HepG2 (cell line): Measurements from ENCODE around the gene BMI1. TPM values are rescaled to one million over a fixed set of nuclear protein-coding genes. Genes with fewer than 3 reads are reported as not detected.

ENCODE experiments used
- PATZ1 ChIP-seq: sonication (generic); formaldehyde crosslinking; IDR thresholded peaks from 2 replicates; pipeline ENCODE4 v1.4.0; 2020; ENCODE audit warnings: missing genetic modification reagents
- POLR2A ChIP-seq, 2 experiments: IDR thresholded peaks; 2 replicates each; pipeline ENCODE4 v1.6.1; 2011; ENCODE audit warnings: low read depth in 2 of 2, low read length in 2 of 2, mild to moderate bottlenecking in 1 of 2, moderate library complexity in 1 of 2; ENCODE audit not compliant: insufficient read depth in 1 of 2
- POLR2AphosphoS5 ChIP-seq: IDR thresholded peaks from 2 replicates; pipeline ENCODE4 v1.6.1; 2012; ENCODE audit warnings: low read depth, low read length
- RBM39 ChIP-seq: fragments of 200-400 bp; formaldehyde crosslinking; IDR thresholded peaks from one replicate; pipeline ENCODE4 v1.6.1; 2018; ENCODE audit warnings: antibody characterized with exemption, mild to moderate bottlenecking, low read depth, low read length; ENCODE audit not compliant: poor library complexity, severe bottlenecking
- SAP130 ChIP-seq: IDR thresholded peaks from 2 replicates; pipeline ENCODE4 v1.6.1; 2016; ENCODE audit warnings: low read depth
- TAF1 ChIP-seq: sonication (generic); formaldehyde crosslinking; IDR thresholded peaks from 2 replicates; pipeline ENCODE4 v1.4.0; 2020; ENCODE audit warnings: missing genetic modification reagents
- ZNF414 ChIP-seq: sonication (generic); formaldehyde crosslinking; IDR thresholded peaks from 2 replicates; pipeline ENCODE4 v1.5.0; 2020; ENCODE audit warnings: missing genetic modification reagents
- ZNF770 ChIP-seq: sonication (generic); formaldehyde crosslinking; IDR thresholded peaks from 2 replicates; pipeline ENCODE4 v1.5.0; 2020; ENCODE audit warnings: mild to moderate bottlenecking, missing genetic modification reagents
- ZNF883 ChIP-seq: sonication (generic); formaldehyde crosslinking; IDR thresholded peaks from 2 replicates; pipeline ENCODE4 v1.5.1; 2020; ENCODE audit warnings: mild to moderate bottlenecking, missing genetic modification reagents; ENCODE audit errors: not compliant biosample characterization
- polyA plus RNA-seq, 8 experiments: library from polyadenylated mRNA; depleted of rRNA in 3 of 8; stranded (reverse) in 7 of 8; unstranded in 1 of 8; fragments of >200 nt; fragmentation: Illumina TruSeq in 4 of 8; extraction: Trizol in 4 of 8; gene quantifications; 2 replicates each; pipeline versions ENCODE4 v1.2.1 to v1.2.3, GENCODE V29; 2011 to 2016; ENCODE audit warnings: low read depth in 4 of 8, missing spikeins in 1 of 8, mixed read lengths in 1 of 8; ENCODE audit not compliant: insufficient read depth in 1 of 8
- total RNA-seq, 5 experiments: library from RNA; depleted of rRNA; stranded (reverse); fragments of >200 nt; fragmentation: Illumina TruSeq; extraction: Trizol; gene quantifications; 2 replicates each; pipeline ENCODE4 v1.2.3, GENCODE V29; 2016; ENCODE audit warnings: low read depth in 1 of 5
- TF ChIP-seq, protein P1 (sequence below): sonication (generic); formaldehyde crosslinking; IDR thresholded peaks from 2 replicates; pipeline ENCODE4 v1.5.0; 2020; ENCODE audit warnings: mild to moderate bottlenecking, missing genetic modification reagents, borderline replicate concordance

BMI1 gene
- total and polyA plus RNA-seq, 2 of the 13 experiments (the other 11 are each of a cell fraction or from before 2014, with no cell fraction given), result 30.5 to 44.0 TPM

DNA sequence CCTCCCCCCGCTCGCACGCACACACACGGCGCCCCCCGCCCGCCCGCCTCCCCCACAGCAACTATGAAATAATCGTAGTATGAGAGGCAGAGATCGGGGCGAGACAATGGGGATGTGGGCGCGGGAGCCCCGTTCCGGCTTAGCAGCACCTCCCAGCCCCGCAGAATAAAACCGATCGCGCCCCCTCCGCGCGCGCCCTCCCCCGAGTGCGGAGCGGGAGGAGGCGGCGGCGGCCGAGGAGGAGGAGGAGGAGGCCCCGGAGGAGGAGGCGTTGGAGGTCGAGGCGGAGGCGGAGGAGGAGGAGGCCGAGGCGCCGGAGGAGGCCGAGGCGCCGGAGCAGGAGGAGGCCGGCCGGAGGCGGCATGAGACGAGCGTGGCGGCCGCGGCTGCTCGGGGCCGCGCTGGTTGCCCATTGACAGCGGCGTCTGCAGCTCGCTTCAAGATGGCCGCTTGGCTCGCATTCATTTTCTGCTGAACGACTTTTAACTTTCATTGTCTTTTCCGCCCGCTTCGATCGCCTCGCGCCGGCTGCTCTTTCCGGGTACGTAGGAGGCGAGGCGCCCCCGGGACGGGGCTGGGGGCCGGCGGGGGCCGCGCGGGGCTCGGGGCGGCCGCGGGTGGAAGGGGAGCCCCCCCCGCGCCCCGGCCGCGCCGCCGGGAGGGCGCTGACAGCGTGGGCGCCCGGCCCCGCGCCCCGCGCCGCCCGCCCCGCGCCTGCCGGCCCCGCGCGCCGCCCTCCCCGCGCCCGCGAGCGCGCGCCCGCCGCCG, 441 bp downstream of the BMI1 start (continued):
- TF ChIP-seq ZNF883 (CRISPR knock-in tag) (no peak), SAP130 (peak; percentile 49; the same call in 1 of the 2 replicates), PATZ1 (CRISPR knock-in tag) (peak; percentile 78), ZNF770 (CRISPR knock-in tag) (peak; percentile 95), POLR2AphosphoS5 (0 out of 2 replicates have a peak, but pooled peaks have one; percentile 18), TAF1 (CRISPR knock-in tag) (peak; percentile 56; the same call in 1 of the 2 replicates), ZNF414 (CRISPR knock-in tag) (0 out of 2 replicates have a peak, but pooled peaks have one; percentile 36), RBM39 (peak; percentile 77), POLR2A (IDR thresholded peaks at IDR 0.05; ENCODE audit: insufficient read depth in 1 of 2, low read depth in 2 of 2, low read length in 2 of 2) (peak in 1 of 2 experiments; percentile 57; a peak in 2 of 4 replicates)
- TF ChIP-seq, protein P1, sequence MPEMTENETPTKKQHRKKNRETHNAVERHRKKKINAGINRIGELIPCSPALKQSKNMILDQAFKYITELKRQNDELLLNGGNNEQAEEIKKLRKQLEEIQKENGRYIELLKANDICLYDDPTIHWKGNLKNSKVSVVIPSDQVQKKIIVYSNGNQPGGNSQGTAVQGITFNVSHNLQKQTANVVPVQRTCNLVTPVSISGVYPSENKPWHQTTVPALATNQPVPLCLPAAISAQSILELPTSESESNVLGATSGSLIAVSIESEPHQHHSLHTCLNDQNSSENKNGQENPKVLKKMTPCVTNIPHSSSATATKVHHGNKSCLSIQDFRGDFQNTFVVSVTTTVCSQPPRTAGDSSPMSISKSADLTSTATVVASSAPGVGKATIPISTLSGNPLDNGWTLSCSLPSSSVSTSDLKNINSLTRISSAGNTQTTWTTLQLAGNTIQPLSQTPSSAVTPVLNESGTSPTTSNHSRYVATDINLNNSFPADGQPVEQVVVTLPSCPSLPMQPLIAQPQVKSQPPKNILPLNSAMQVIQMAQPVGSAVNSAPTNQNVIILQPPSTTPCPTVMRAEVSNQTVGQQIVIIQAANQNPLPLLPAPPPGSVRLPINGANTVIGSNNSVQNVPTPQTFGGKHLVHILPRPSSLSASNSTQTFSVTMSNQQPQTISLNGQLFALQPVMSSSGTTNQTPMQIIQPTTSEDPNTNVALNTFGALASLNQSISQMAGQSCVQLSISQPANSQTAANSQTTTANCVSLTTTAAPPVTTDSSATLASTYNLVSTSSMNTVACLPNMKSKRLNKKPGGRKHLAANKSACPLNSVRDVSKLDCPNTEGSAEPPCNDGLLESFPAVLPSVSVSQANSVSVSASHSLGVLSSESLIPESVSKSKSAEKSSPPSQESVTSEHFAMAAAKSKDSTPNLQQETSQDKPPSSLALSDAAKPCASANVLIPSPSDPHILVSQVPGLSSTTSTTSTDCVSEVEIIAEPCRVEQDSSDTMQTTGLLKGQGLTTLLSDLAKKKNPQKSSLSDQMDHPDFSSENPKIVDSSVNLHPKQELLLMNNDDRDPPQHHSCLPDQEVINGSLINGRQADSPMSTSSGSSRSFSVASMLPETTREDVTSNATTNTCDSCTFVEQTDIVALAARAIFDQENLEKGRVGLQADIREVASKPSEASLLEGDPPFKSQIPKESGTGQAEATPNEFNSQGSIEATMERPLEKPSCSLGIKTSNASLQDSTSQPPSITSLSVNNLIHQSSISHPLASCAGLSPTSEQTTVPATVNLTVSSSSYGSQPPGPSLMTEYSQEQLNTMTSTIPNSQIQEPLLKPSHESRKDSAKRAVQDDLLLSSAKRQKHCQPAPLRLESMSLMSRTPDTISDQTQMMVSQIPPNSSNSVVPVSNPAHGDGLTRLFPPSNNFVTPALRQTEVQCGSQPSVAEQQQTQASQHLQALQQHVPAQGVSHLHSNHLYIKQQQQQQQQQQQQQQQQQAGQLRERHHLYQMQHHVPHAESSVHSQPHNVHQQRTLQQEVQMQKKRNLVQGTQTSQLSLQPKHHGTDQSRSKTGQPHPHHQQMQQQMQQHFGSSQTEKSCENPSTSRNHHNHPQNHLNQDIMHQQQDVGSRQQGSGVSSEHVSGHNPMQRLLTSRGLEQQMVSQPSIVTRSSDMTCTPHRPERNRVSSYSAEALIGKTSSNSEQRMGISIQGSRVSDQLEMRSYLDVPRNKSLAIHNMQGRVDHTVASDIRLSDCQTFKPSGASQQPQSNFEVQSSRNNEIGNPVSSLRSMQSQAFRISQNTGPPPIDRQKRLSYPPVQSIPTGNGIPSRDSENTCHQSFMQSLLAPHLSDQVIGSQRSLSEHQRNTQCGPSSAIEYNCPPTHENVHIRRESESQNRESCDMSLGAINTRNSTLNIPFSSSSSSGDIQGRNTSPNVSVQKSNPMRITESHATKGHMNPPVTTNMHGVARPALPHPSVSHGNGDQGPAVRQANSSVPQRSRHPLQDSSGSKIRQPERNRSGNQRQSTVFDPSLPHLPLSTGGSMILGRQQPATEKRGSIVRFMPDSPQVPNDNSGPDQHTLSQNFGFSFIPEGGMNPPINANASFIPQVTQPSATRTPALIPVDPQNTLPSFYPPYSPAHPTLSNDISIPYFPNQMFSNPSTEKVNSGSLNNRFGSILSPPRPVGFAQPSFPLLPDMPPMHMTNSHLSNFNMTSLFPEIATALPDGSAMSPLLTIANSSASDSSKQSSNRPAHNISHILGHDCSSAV (CRISPR knock-in tag), result no peak
